M059J (cell line): ENCODE data around the gene IFTAP. TPM values are rescaled to one million over a fixed set of nuclear protein-coding genes. Genes with fewer than 3 reads are reported as not detected.

Experiments used
- total RNA-seq: library from RNA; depleted of rRNA; stranded (reverse); fragments of >200 nt; shearing (Covaris generic); gene quantifications from 2 replicates; pipeline ENCODE4 v1.2.3, GENCODE V29; 2014; rRNA removed

The IFTAP gene
- total RNA-seq, 1 experiment from 2014 or later, result 41.1 TPM

Other genes starting within 250 kb of the IFTAP start
- gene TRAF6, start 84.2 kb upstream of the IFTAP start, total RNA-seq, result 3.2 and 8.4 TPM in 2 replicates
- 0.52 and 0.57 TPM in 2 replicates for gene RAG1, start 26.5 kb upstream of the IFTAP start, total RNA-seq
- not detected in 2 replicates for gene RAG2, start 3.7 kb downstream of the IFTAP start, total RNA-seq